ENCODE measurements around the gene PKIB. TPM values are rescaled to one million over a fixed set of nuclear protein-coding genes. Genes with fewer than 3 reads are reported as not detected.

PKIB gene
- total RNA-seq, 1 donor from 2014 or later = 202 TPM

DNA sequence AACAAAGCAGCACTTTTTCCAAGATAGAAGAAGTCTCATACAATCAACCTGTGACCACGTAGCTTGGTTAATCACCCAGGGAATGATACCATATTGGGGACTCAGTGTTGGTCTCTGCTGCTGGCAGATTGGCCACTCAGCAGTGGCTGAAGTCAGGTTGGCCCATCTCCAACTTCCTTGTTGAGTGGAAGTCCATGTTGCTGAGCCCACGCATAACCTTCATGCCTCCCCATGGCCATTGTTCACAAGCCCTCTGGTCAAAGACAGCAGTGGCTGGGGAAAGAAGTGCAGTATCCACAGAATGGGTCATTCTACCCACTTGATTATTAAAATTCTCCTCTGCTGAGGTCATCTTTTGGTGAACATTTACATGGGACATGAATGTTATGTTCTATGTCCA lies 38.5 kb downstream of the PKIB start:
- TF ChIP-seq EZH2 (IDR thresholded peaks at IDR 0.05) = no peak
- TF ChIP-seq EZH2phosphoT487 (IDR thresholded peaks at IDR 0.05) = no peak
- TF ChIP-seq, protein P1, sequence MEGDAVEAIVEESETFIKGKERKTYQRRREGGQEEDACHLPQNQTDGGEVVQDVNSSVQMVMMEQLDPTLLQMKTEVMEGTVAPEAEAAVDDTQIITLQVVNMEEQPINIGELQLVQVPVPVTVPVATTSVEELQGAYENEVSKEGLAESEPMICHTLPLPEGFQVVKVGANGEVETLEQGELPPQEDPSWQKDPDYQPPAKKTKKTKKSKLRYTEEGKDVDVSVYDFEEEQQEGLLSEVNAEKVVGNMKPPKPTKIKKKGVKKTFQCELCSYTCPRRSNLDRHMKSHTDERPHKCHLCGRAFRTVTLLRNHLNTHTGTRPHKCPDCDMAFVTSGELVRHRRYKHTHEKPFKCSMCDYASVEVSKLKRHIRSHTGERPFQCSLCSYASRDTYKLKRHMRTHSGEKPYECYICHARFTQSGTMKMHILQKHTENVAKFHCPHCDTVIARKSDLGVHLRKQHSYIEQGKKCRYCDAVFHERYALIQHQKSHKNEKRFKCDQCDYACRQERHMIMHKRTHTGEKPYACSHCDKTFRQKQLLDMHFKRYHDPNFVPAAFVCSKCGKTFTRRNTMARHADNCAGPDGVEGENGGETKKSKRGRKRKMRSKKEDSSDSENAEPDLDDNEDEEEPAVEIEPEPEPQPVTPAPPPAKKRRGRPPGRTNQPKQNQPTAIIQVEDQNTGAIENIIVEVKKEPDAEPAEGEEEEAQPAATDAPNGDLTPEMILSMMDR (IDR thresholded peaks at IDR 0.05) = no peak
- Mint-ChIP-seq H3K9me3 (no peaks in the 10 kb centered on the region), H3K27ac (no peak overlapping the region), H3K4me1 (no peaks in the 10 kb centered on the region), H3K36me3 (no peaks in the 10 kb centered on the region), H3K4me3 (no peak overlapping the region), H3K27me3 (ENCODE audit: insufficient read depth, low read depth) (no peaks in the 10 kb centered on the region)
- no peak for DNase-seq (ENCODE audit: low spot score)
- Histone ChIP-seq H3K36me3 (no peaks in the 10 kb centered on the region), H3K79me2 (ENCODE audit: low read depth) (peaks cover 3% of the 10 kb centered on the region), H3K27me3 (no peaks in the 10 kb centered on the region), H3K9me3 (ENCODE audit: low read depth) (no peaks in the 10 kb centered on the region), H3K4me2 (no peak overlapping the region), H4K20me1 (ENCODE audit: low read depth) (no peaks in the 10 kb centered on the region), H3K4me3 (no peak overlapping the region), H2AFZ (replicated peaks) (no peak overlapping the region), H3F3A (ENCODE audit: low read depth) (no peaks in the 10 kb centered on the region), H3K27ac (no peak overlapping the region), H3K4me1 (no peaks in the 10 kb centered on the region), H3K9ac (no peak overlapping the region)

DNA sequence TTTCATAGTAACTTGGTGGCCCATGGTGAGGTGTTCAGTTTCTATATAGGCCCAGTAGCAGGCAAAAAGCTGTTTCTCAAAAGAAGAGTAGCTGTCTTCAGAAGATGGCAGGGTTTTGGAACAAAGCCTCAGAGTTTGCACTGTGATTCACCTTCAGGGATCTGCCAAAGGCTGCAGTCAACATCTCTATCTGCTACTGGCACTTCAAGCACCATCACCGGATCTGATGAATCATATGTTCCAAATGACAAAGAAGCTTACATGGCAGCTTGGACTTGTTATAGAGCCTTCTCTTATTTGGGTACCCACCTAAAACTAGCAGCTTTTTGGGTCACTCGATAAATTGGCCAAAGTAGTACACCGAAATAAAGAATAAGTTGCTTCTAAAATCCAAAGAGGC lies 39.5 kb downstream of the PKIB start:
- no peak for DNase-seq (ENCODE audit: low spot score)
- Histone ChIP-seq H4K20me1 (ENCODE audit: low read depth) (no peaks in the 10 kb centered on the region), H2AFZ (replicated peaks) (no peak overlapping the region), H3K4me2 (no peak overlapping the region), H3K27me3 (no peaks in the 10 kb centered on the region), H3K36me3 (no peaks in the 10 kb centered on the region), H3K27ac (no peak overlapping the region), H3K4me3 (no peak overlapping the region), H3K9me3 (ENCODE audit: low read depth) (no peaks in the 10 kb centered on the region), H3K9ac (no peak overlapping the region), H3K79me2 (ENCODE audit: low read depth) (peaks cover 3% of the 10 kb centered on the region), H3K4me1 (no peaks in the 10 kb centered on the region), H3F3A (ENCODE audit: low read depth) (no peaks in the 10 kb centered on the region)
- Mint-ChIP-seq H3K36me3 (no peaks in the 10 kb centered on the region), H3K4me3 (no peak overlapping the region), H3K4me1 (no peaks in the 10 kb centered on the region), H3K27me3 (ENCODE audit: insufficient read depth, low read depth) (no peaks in the 10 kb centered on the region), H3K9me3 (no peaks in the 10 kb centered on the region), H3K27ac (no peak overlapping the region)
- TF ChIP-seq EZH2phosphoT487 (IDR thresholded peaks at IDR 0.05) (no peak), EZH2 (IDR thresholded peaks at IDR 0.05) (no peak)
- TF ChIP-seq, protein P1 (IDR thresholded peaks at IDR 0.05) = no peak

DNA sequence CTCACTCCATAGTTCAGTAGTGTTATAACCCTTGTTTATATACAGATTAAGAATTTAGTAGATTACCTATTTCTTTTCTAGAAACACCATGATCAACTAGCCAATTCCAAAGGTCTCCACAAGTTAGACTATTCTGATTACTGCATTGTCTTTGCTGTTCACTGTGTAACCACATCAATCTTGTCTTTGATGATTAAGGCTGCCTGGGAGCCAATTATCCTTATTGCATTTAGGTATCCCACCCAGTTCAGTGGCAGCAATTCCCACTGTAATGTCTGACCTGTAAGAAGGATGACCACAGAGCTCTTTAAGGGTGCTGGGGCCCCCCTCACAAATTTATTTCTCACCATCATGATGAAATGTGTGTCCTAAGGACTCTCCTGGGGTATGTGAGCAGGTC lies 40.2 kb downstream of the PKIB start:
- no peak overlapping the region for H3K4me3 Mint-ChIP-seq
- Histone ChIP-seq H2AFZ (replicated peaks) (no peak overlapping the region), H3K4me2 (no peak overlapping the region), H3F3A (ENCODE audit: low read depth) (no peaks in the 10 kb centered on the region), H3K27me3 (no peaks in the 10 kb centered on the region), H3K4me3 (no peak overlapping the region), H3K36me3 (no peaks in the 10 kb centered on the region), H3K4me1 (no peaks in the 10 kb centered on the region), H3K9me3 (ENCODE audit: low read depth) (no peaks in the 10 kb centered on the region), H3K79me2 (ENCODE audit: low read depth) (no peaks in the 10 kb centered on the region), H3K27ac (no peak overlapping the region), H3K9ac (no peak overlapping the region), H4K20me1 (ENCODE audit: low read depth) (no peaks in the 10 kb centered on the region)
- H3K4me1 Mint-ChIP-seq = no peaks in the 10 kb centered on the region
- no peaks in the 10 kb centered on the region for H3K9me3 Mint-ChIP-seq
- DNase-seq (ENCODE audit: low spot score) = no peak
- H3K27ac Mint-ChIP-seq = no peak overlapping the region
- TF ChIP-seq, protein P1 (IDR thresholded peaks at IDR 0.05) = no peak
- TF ChIP-seq EZH2 (IDR thresholded peaks at IDR 0.05) (no peak), EZH2phosphoT487 (IDR thresholded peaks at IDR 0.05) (no peak)
- no peaks in the 10 kb centered on the region for H3K27me3 Mint-ChIP-seq (ENCODE audit: insufficient read depth, low read depth)
- no peaks in the 10 kb centered on the region for H3K36me3 Mint-ChIP-seq

All from neural progenitor cell (in vitro differentiated cells).